ENCODE measurements around the gene ISX. TPM values are rescaled to one million over a fixed set of nuclear protein-coding genes. Genes with fewer than 3 reads are reported as not detected.

Gene ISX
- total RNA-seq, 1 experiment from 2014 or later: not detected

GRCh38 chr22:35124691-35125219 lies 58.8 kb downstream of the ISX start:
- Histone ChIP-seq H3K4me2 (ENCODE audit: low read length) (no peak overlapping the region), H3K36me3 (ENCODE audit: low read depth, low read length) (no peaks in the 10 kb centered on the region), H3K9me2 (replicated peaks; ENCODE audit: low read length) (no peaks in the 10 kb centered on the region), H3F3A (ENCODE audit: low read length, unreplicated experiment) (no peaks in the 10 kb centered on the region), H4K20me1 (ENCODE audit: low read length) (no peaks in the 10 kb centered on the region), H3K4me3 (ENCODE audit: low read length) (no peak overlapping the region), H3K4me1 (ENCODE audit: insufficient read depth, low read length) (no peaks in the 10 kb centered on the region), H2AFZ (ENCODE audit: low read length) (no peak overlapping the region), H3K79me2 (ENCODE audit: low read length) (no peaks in the 10 kb centered on the region), H3K27ac (ENCODE audit: low read length) (no peak overlapping the region), H3K9me3 (ENCODE audit: low read length) (no peaks in the 10 kb centered on the region), H3K27me3 (ENCODE audit: low read length) (no peaks in the 10 kb centered on the region), H3K9ac (ENCODE audit: low read length) (no peak overlapping the region)
- ChIA-PET POLR2A (ENCODE audit: unreplicated experiment) (no interaction called here), CTCF (no interaction called here)
- ATAC-seq (no peak), DNase-seq (no peak)
- intact Hi-C loops (cut with micrococcal nuclease): no loop called here
- TF ChIP-seq EZH2phosphoT487 (IDR thresholded peaks at IDR 0.05; ENCODE audit: borderline replicate concordance, low read length) (no peak), EZH2 (IDR thresholded peaks at IDR 0.05; ENCODE audit: low read length, unreplicated experiment) (no peak)
- TF ChIP-seq, protein P1, sequence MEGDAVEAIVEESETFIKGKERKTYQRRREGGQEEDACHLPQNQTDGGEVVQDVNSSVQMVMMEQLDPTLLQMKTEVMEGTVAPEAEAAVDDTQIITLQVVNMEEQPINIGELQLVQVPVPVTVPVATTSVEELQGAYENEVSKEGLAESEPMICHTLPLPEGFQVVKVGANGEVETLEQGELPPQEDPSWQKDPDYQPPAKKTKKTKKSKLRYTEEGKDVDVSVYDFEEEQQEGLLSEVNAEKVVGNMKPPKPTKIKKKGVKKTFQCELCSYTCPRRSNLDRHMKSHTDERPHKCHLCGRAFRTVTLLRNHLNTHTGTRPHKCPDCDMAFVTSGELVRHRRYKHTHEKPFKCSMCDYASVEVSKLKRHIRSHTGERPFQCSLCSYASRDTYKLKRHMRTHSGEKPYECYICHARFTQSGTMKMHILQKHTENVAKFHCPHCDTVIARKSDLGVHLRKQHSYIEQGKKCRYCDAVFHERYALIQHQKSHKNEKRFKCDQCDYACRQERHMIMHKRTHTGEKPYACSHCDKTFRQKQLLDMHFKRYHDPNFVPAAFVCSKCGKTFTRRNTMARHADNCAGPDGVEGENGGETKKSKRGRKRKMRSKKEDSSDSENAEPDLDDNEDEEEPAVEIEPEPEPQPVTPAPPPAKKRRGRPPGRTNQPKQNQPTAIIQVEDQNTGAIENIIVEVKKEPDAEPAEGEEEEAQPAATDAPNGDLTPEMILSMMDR (conservative IDR thresholded peaks at IDR 0.05; ENCODE audit: low read depth, low read length): no peak
- BruUV-seq (replicated peaks): no TSS peak

- H3F3A ChIP-seq (ENCODE audit: low read length, unreplicated experiment): no peaks in the 10 kb centered on the region
- no peaks in the 10 kb centered on the region for H4K20me1 ChIP-seq (ENCODE audit: low read length)
- ATAC-seq (no peak), DNase-seq (no peak)
- H3K4me2 ChIP-seq (ENCODE audit: low read length): no peak overlapping the region
- no peak overlapping the region for H3K4me3 ChIP-seq (ENCODE audit: low read length)
- no peaks in the 10 kb centered on the region for H3K79me2 ChIP-seq (ENCODE audit: low read length)
- BruUV-seq (replicated peaks): no TSS peak
- intact Hi-C loops (cut with micrococcal nuclease): no loop called here
- no peaks in the 10 kb centered on the region for H3K36me3 ChIP-seq (ENCODE audit: low read depth, low read length)
- ChIA-PET POLR2A (ENCODE audit: unreplicated experiment) (no interaction called here), CTCF (no interaction called here)
- H3K27ac ChIP-seq (ENCODE audit: low read length): no peak overlapping the region
- no peaks in the 10 kb centered on the region for H3K9me2 ChIP-seq (replicated peaks; ENCODE audit: low read length)
- H2AFZ ChIP-seq (ENCODE audit: low read length): no peak overlapping the region
- no peaks in the 10 kb centered on the region for H3K4me1 ChIP-seq (ENCODE audit: insufficient read depth, low read length)
- 0 out of 2 replicates have a peak, but pooled peaks cover 3% of the 10 kb centered on the region for H3K27me3 ChIP-seq (ENCODE audit: low read length)
- no peak overlapping the region for H3K9ac ChIP-seq (ENCODE audit: low read length)
- TF ChIP-seq, protein P1 (conservative IDR thresholded peaks at IDR 0.05; ENCODE audit: low read depth, low read length): no peak
- no peak for TF ChIP-seq EZH2 (IDR thresholded peaks at IDR 0.05; ENCODE audit: low read length, unreplicated experiment)
- no peak for TF ChIP-seq EZH2phosphoT487 (IDR thresholded peaks at IDR 0.05; ENCODE audit: borderline replicate concordance, low read length)
- no peaks in the 10 kb centered on the region for H3K9me3 ChIP-seq (ENCODE audit: low read length)
Measured at GRCh38 chr22:35126993-35127392, 61.0 kb downstream of the ISX start.

DNA sequence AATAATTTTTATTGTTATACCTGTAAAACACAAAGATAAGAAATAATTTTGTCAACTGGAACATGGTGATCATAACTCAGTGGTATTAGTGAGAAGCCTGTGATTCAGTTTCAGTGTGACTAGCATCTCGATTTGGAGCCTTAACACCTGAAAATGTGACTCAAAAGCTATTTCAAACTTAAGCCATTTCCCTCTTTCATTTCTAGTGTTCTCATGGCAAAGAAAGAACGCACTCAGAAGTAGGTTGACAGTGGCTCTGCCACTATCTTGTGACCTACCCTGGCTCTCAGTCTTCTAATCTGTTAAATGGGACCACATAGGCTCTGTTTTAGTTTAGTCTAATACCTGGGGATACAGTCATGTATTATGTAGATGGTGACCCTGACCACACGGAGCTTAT lies 62.7 kb downstream of the ISX start:
- H3K4me3 ChIP-seq (ENCODE audit: low read length): no peak overlapping the region
- POLR2A ChIA-PET (ENCODE audit: unreplicated experiment): no interaction called here
- no peaks in the 10 kb centered on the region for H3K79me2 ChIP-seq (ENCODE audit: low read length)
- H3K9me2 ChIP-seq (replicated peaks; ENCODE audit: low read length): no peaks in the 10 kb centered on the region
- no peaks in the 10 kb centered on the region for H3K9me3 ChIP-seq (ENCODE audit: low read length)
- H3K27me3 ChIP-seq (ENCODE audit: low read length): peaks cover 8% of the 10 kb centered on the region; the same call in 1 of the 2 replicates
- no peaks in the 10 kb centered on the region for H3K4me1 ChIP-seq (ENCODE audit: insufficient read depth, low read length)
- ATAC-seq (no peak), DNase-seq (no peak)
- no TSS peak for BruUV-seq (replicated peaks)
- no peaks in the 10 kb centered on the region for H4K20me1 ChIP-seq (ENCODE audit: low read length)
- CTCF ChIA-PET: no interaction called here
- no peaks in the 10 kb centered on the region for H3F3A ChIP-seq (ENCODE audit: low read length, unreplicated experiment)
- intact Hi-C loops (cut with micrococcal nuclease): no loop called here
- H3K36me3 ChIP-seq (ENCODE audit: low read depth, low read length): no peaks in the 10 kb centered on the region
- H3K27ac ChIP-seq (ENCODE audit: low read length): no peak overlapping the region
- TF ChIP-seq, protein P1 (conservative IDR thresholded peaks at IDR 0.05; ENCODE audit: low read depth, low read length): no peak
- TF ChIP-seq EZH2 (IDR thresholded peaks at IDR 0.05; ENCODE audit: low read length, unreplicated experiment) (no peak), EZH2phosphoT487 (IDR thresholded peaks at IDR 0.05; ENCODE audit: borderline replicate concordance, low read length) (no peak)
- H3K4me2 ChIP-seq (ENCODE audit: low read length): no peak overlapping the region
- H2AFZ ChIP-seq (ENCODE audit: low read length): no peak overlapping the region
- H3K9ac ChIP-seq (ENCODE audit: low read length): no peak overlapping the region

All from PC-3 (cell line).